Right atrium auricular region (tissue), 2 donors: ENCODE measurements around the gene RACK1. TPM values are rescaled to one million over a fixed set of nuclear protein-coding genes. Genes with fewer than 3 reads are reported as not detected.
"Not testable (repeated sequence)": the region's sequence is repeated elsewhere in the genome, so short reads cannot be mapped to it uniquely, and the experiment has no call there.

Source experiments
- DNase-seq: peaks from one replicate; pipeline ENCODE4 v3.0.0-alpha.2; 2019; ENCODE audit warnings: low spot score
- H3K27ac ChIP-seq, 2 donors: fragments of 200-600 bp; sonication (generic); 1 replicate in 1 of 2; 2 replicates in 1 of 2; pipeline ENCODE4 v1.5.1; 2016 to 2019
- H3K27me3 ChIP-seq, 2 donors: fragments of 200-600 bp; sonication (generic); one replicate each; pipeline versions ENCODE4 v1.5.1 to v1.6.0; 2017 to 2019
- H3K36me3 ChIP-seq: fragments of 200-600 bp; sonication (generic); one replicate; pipeline ENCODE4 v1.5.1; 2016
- H3K4me1 ChIP-seq, 2 donors: fragments of 200-600 bp; sonication (generic); one replicate each; pipeline versions ENCODE4 v1.5.1 to v1.6.0; 2017 to 2019
- H3K4me3 ChIP-seq, 2 donors: fragments of 200-600 bp; sonication (generic); 1 replicate in 1 of 2; 2 replicates in 1 of 2; pipeline ENCODE4 v1.5.1; 2017 to 2019; ENCODE audit warnings: mild to moderate bottlenecking in 1 of 2, moderate library complexity in 1 of 2
- H3K9me3 ChIP-seq, 2 donors: fragments of 200-600 bp; sonication (generic); one replicate each; pipeline ENCODE4 v1.5.1; 2019
- total RNA-seq, 2 donors: library from RNA; depleted of rRNA; stranded (reverse); fragments of >200 nt; gene quantifications; one replicate each; pipeline ENCODE4 v1.1.0, GENCODE V29; 2016
- TF ChIP-seq, protein P1 (sequence below), 2 donors: fragments of 200-600 bp; sonication (generic); IDR thresholded peaks; one replicate each; pipeline ENCODE4 v1.5.1; 2019; ENCODE audit warnings: antibody characterized with exemption in 2 of 2

Gene RACK1
- total RNA-seq, result 1,000 to 10,000 TPM; 1,155 to 1,413 TPM

DNA sequence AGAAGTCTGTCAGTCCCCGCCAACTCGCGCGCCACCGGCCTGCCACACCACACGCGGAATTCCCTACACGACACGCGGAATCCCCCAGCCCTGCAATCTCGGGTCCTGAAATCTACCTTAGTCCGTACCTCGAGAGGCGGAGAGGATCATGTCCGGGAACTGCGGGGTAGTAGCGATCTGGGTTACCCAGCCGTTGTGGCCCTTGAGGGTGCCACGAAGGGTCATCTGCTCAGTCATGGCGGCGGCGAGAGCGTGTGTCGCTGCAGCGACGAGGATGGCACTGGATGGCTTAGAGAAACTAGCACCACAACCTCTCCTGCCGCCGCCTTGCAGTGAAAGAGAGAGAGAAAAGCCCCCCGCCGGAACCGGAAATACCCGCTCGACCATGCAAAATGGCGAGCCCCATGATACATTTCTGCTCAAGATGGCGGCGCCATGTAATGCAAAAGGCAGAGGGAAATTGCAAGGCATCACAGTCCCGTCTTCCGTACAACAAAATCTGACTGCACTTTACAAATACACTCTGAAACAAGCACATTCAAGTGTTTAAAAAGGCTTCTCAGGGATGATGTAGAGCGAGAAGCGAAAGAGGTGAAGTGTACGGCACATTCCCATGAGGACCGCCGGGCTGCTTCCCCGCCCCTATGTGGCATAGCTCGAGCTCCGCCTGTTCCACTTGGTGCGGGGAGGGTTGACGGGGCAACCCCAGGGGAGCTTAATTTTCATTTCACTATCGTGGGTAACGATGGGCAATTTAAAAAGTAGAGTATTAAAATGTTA is at the start of gene RACK1:
Gene RACK1 (minus strand): TSS at position 343 of the 780 bp plus-strand sequence. CDS start 106 bp downstream, at position 237.
- peaks cover 0 to 60% of the 10 kb centered on the region in 2 donors for H3K4me1 ChIP-seq
- peak within 1 kb of the TSS; percentile 59 to 79 for H3K4me3 ChIP-seq
- peak within 1 kb of the TSS; percentile 94 to 99 for H3K27ac ChIP-seq
- peaks cover 36% of the 10 kb centered on the region for H3K36me3 ChIP-seq
- no peaks in the 10 kb centered on the region for H3K27me3 ChIP-seq
- H3K9me3 ChIP-seq, result no peaks in the 10 kb centered on the region
- peak; percentile 86 for DNase-seq
- TF ChIP-seq, protein P1, sequence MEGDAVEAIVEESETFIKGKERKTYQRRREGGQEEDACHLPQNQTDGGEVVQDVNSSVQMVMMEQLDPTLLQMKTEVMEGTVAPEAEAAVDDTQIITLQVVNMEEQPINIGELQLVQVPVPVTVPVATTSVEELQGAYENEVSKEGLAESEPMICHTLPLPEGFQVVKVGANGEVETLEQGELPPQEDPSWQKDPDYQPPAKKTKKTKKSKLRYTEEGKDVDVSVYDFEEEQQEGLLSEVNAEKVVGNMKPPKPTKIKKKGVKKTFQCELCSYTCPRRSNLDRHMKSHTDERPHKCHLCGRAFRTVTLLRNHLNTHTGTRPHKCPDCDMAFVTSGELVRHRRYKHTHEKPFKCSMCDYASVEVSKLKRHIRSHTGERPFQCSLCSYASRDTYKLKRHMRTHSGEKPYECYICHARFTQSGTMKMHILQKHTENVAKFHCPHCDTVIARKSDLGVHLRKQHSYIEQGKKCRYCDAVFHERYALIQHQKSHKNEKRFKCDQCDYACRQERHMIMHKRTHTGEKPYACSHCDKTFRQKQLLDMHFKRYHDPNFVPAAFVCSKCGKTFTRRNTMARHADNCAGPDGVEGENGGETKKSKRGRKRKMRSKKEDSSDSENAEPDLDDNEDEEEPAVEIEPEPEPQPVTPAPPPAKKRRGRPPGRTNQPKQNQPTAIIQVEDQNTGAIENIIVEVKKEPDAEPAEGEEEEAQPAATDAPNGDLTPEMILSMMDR (IDR thresholded peaks at IDR 0.05), result no peak

DNA sequence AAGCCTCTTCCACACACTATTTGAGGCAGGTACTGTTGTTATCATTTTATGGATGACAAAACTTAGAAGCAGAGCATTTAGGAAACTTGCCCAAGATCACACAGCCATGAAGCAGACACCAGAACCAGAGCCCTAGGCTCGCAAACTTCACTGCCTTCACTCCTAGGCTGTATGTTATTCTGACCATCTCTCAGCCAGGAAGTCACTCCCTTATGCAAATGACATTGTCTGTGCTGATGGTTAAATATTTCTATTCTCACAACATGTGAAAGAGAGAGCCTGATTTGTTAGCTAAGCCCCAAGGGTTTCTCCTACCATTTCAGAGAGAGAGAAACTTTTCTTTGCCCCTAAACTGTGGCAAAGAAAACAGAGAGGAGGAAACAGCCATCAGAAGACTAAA is 43.6 kb upstream of the RACK1 start:
- H3K9me3 ChIP-seq, result not testable (repeated sequence)

DNA sequence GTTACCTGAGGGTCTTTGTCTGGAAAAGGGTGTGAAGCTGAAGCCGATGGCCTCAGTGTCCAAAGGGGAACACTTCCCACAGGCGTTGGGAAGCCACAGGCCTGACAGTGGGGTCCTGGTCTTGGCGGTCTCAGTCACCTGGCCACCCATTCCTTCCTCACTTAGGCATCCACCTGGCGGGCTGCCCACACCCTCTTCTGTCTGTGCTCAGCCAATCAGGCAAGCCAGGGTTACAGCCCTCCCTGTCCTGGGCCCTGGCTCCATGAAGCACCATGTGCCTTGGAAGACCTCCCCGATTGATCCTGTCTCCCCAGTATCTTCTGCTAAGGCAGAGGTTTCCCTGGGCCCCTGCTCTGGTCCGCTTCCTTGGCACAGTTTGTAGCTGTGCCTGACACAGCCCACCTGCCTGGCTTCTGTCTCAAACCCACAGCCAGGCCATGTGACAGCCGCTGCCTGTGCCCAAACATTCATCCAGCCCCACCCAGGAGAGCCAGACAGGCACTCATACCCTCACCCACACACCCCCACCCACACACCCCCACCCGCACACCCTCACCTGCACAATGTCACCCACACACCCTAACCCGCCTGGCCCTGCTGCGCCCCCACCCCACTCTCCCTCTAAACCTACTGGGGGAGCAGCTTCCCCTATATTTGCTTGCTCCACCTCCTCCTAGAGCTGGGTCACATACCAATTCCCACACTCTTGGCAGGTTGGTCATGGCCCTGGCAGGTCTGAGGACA is 42.4 kb upstream of the RACK1 start:
- not testable (repeated sequence) for H3K4me1 ChIP-seq, H3K27ac ChIP-seq, DNase-seq, H3K9me3 ChIP-seq, H3K36me3 ChIP-seq, H3K4me3 ChIP-seq, H3K27me3 ChIP-seq

More for the DNA sequence above, 43.6 kb upstream of the RACK1 start:
- DNase-seq, H3K27ac ChIP-seq, H3K4me3 ChIP-seq, H3K36me3 ChIP-seq, H3K4me1 ChIP-seq, H3K27me3 ChIP-seq: not testable (repeated sequence)

DNA sequence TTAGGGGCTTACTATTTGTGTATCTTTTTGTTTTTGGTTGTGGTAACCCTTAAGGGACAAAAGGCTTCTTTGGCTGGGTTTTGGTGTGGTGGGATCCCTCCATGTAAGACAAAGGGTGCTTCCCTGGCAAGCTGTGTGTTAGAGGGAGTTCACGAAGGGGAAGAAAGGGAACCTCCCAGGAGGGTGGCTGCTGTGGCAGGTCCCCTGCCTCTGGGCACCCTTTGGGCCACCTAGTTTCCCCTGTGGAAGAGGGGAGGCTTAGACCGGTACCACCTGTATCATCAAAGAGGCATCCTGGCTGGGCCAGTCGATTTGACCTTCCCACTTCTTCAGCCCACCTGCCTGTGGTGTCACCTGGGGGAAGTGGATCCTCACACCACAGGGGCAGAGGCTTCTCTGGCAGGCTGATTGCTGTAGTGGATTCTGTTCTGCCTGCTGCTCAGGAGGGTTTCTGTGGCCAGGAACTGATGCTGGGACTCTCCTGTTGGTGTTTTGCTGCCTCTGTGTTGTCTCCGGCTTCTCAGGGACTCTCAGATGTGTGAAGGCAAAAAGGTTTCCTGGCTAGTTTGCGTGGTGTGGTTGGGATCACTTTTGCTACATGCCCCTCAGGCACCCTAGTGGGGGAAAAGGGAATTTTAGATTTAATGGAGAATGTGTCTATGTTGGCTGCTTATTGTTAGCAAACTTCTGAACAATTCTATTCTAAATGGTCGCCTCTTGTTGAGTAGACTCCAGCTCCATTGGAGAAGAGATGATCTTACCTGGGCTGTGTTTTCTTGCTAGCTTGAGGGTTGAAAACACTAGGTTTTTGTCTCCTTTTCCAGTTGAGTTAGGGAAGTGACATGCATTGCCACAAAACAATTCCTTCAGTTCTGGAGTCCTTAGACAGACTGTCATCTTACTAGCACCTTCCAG is 40.4 kb upstream of the RACK1 start:
- H3K4me1 ChIP-seq, DNase-seq, H3K9me3 ChIP-seq, H3K4me3 ChIP-seq, H3K27me3 ChIP-seq, H3K27ac ChIP-seq, H3K36me3 ChIP-seq: not testable (repeated sequence)
- TF ChIP-seq, protein P1 (IDR thresholded peaks at IDR 0.05), result peak; percentile 15 to 47

DNA sequence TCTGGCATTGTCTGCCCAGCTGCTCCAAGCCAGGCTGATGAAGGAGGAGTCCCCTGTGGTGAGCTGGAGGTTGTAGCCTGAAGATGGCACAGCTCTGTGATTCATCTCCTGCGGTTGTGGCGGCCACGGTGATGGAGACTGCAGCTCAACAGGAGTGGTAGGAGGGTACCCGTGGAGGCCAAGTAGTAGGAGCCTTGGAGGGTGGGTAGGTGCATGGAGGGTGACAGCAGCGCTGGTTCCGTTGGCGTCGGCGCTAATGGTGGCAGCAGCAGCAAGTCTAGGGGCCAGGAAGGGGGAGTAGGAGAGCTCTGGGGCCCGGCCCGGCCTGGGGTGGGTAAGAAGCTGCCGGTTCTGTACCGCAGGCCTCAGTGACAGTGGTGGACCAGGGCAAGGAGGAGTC is 39.6 kb upstream of the RACK1 start:
- Histone ChIP-seq H3K4me1 (no peaks in the 10 kb centered on the region), H3K9me3 (no peaks in the 10 kb centered on the region), H3K36me3 (no peaks in the 10 kb centered on the region), H3K27me3 (no peaks in the 10 kb centered on the region), H3K4me3 (no peak overlapping the region), H3K27ac (no peak overlapping the region)
- TF ChIP-seq, protein P1 (IDR thresholded peaks at IDR 0.05), result no peak
- no peak for DNase-seq

DNA sequence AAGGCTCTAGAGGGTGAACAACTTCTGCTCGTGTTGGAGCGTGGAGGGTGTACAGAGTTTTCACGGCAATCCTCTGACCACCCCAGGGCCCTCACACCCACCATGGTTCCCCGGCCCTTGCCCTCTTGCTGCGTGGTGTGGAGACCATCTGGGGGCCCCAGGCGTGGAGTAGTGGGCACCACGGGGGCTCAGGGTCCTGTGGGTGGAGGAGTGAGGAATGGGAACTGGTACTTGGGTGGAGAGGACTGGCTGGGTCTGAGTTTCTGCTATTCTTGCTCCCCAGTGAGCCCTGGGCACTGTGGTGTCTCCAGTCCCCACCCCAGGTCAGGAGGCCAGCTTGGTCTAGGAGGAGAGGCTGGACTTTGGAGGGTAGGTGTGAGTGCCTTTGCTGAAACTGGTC is 39.2 kb upstream of the RACK1 start:
- Histone ChIP-seq H3K27ac (no peak overlapping the region), H3K9me3 (no peaks in the 10 kb centered on the region), H3K27me3 (no peaks in the 10 kb centered on the region), H3K4me3 (no peak overlapping the region), H3K4me1 (no peaks in the 10 kb centered on the region), H3K36me3 (no peaks in the 10 kb centered on the region)
- TF ChIP-seq, protein P1 (IDR thresholded peaks at IDR 0.05), result no peak
- DNase-seq, result no peak

DNA sequence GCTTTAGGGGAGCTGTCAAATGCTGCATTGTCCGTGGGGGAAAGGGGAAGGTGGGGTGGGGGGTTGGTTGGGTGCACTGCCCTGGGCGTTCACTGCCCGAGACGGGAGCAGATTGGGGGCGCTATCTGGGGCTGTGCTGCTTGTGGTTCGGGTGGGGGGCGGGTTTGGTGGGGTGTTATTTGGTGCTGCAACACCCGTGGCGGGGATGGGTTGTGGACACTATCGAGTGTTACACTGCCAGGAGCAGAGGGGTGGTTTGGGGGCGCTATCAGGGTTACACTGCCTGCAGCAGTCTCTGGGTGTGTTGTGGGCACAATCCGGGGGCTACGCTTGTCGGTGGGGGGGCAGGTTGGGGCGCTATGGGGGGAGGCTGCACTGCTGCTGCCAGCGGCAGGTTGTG is 38.7 kb upstream of the RACK1 start:
- DNase-seq, H3K27me3 ChIP-seq, H3K36me3 ChIP-seq, H3K27ac ChIP-seq, H3K4me1 ChIP-seq, H3K4me3 ChIP-seq, H3K9me3 ChIP-seq: not testable (repeated sequence)
